SU-DHL-6 (cell line): Measurements from ENCODE around the gene PLD3.
"Not testable (repeated sequence)": the region's sequence is repeated elsewhere in the genome, so short reads cannot be mapped to it uniquely, and the experiment has no call there.

Source experiments
- H2AFZ ChIP-seq: fragments of 200-600 bp; sonication (generic); 2 replicates; pipeline ENCODE4 v1.6.1; 2014; ENCODE audit warnings: low read depth, mild to moderate bottlenecking, moderate library complexity, mixed read lengths, antibody characterized with exemption, low read length; ENCODE audit not compliant: severe bottlenecking
- H3F3A ChIP-seq: fragments of 200-600 bp; shearing (Covaris generic); 2 replicates; pipeline ENCODE4 v1.6.0; 2016; ENCODE audit warnings: antibody characterized with exemption, mild to moderate bottlenecking; ENCODE audit not compliant: insufficient read depth
- H3K27ac ChIP-seq: fragments of 200-600 bp; sonication (generic); 2 replicates; pipeline ENCODE4 v1.5.1; 2016; ENCODE audit warnings: low read depth, mild to moderate bottlenecking, low read length, moderate library complexity, mixed read lengths
- H3K27me3 ChIP-seq: fragments of 200-600 bp; sonication (generic), shearing (Covaris generic); 2 replicates; pipeline ENCODE4 v1.6.0; 2014; ENCODE audit warnings: mild to moderate bottlenecking, low read length
- H3K36me3 ChIP-seq: fragments of 200-600 bp; sonication (generic); 2 replicates; pipeline ENCODE4 v1.6.1; 2014; ENCODE audit warnings: mild to moderate bottlenecking, low read length, mixed read lengths
- H3K4me2 ChIP-seq: fragments of 300-600, 200-600 bp; shearing (Covaris generic), sonication (generic); 2 replicates; pipeline ENCODE4 v1.6.0; 2014; ENCODE audit warnings: low read length, low read depth, mild to moderate bottlenecking; ENCODE audit not compliant: poor library complexity, severe bottlenecking
- H3K4me3 ChIP-seq: fragments of 200-600 bp; sonication (generic); 2 replicates; pipeline ENCODE4 v1.5.1; 2014; ENCODE audit warnings: antibody characterized with exemption, low read length, mild to moderate bottlenecking, mixed read lengths; ENCODE audit not compliant: insufficient read depth, poor library complexity, severe bottlenecking
- H3K79me2 ChIP-seq: fragments of 200-600 bp; sonication (generic); 2 replicates; pipeline ENCODE4 v1.6.1; 2014; ENCODE audit warnings: mild to moderate bottlenecking, low read length, moderate library complexity; ENCODE audit not compliant: insufficient read depth
- H3K9ac ChIP-seq: fragments of 200-600 bp; sonication (generic); 2 replicates; pipeline ENCODE4 v1.7.0; 2014; ENCODE audit warnings: mild to moderate bottlenecking, low read length
- H3K9me2 ChIP-seq: fragments of 200-600 bp; sonication (generic); replicated peaks from 2 replicates; pipeline ENCODE4 v1.6.1; 2014; ENCODE audit warnings: low read length; ENCODE audit not compliant: insufficient read depth
- H3K9me3 ChIP-seq: fragments of 200-600 bp; sonication (generic); 2 replicates; pipeline ENCODE4 v1.6.1; 2014; ENCODE audit warnings: low read length, mixed read lengths; ENCODE audit not compliant: insufficient read depth
- H4K20me1 ChIP-seq: fragments of 200-600 bp; sonication (generic); 2 replicates; pipeline ENCODE4 v1.6.1; 2014; ENCODE audit warnings: low read depth, mild to moderate bottlenecking, antibody characterized with exemption, low read length, moderate library complexity, mixed read lengths
- EZH2phosphoT487 ChIP-seq: fragments of 200-600 bp; sonication (generic), shearing (Covaris generic); conservative IDR thresholded peaks from 2 replicates; pipeline ENCODE4 v1.6.1; 2018; ENCODE audit warnings: mild to moderate bottlenecking, antibody characterized with exemption, low read length, moderate library complexity, mixed read lengths
- TF ChIP-seq, protein P1 (sequence below): fragments of 200-600 bp; sonication (generic); IDR thresholded peaks from one replicate; pipeline ENCODE4 v1.5.1; 2017; ENCODE audit warnings: antibody characterized with exemption, mild to moderate bottlenecking, low read length, moderate library complexity; ENCODE audit not compliant: insufficient read depth, poor library complexity, severe bottlenecking

PLD3 gene

DNA sequence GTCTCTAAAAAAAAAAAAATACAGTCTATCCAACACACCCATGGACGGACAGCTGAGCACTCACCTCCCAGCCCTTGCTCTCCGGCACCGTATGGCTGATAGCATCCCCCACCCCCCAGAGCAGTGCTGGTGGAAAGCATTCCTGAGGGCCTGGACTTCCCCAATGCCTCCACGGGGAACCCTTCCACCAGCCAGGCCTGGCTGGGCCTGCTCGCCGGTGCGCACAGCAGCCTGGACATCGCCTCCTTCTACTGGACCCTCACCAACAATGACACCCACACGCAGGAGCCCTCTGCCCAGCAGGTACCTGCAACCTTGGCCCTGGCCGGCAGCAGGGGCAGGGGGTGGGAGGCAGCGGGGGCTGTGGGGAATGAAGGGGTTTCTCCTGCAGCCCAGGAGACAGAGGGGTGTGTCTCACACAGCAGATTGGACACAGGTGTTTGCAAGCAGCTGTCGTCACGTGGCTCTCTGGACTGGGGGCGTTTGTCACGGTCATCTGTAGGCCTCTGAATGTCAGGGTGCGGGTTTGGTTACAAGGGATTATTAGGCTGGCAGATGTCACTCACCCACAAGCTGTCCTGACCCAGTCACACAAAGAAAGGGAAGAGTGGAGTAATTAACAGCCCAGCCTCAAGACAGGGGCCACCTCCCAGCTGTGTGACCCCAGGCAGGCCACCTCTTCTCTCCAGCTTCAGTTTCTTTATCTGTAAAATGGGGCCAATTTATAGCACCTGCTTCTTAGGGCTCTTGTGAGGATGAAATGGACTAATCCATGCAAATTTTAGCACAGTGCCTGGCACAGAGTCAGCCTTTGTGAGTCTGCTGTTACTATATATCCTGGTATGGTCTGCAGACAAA, 19.3 kb downstream of the PLD3 start:
- Histone ChIP-seq H3K27me3 (no peaks in the 10 kb centered on the region), H2AFZ (no peak overlapping the region), H3K36me3 (no peaks in the 10 kb centered on the region), H3K4me2 (no peak overlapping the region), H3K9me3 (no peaks in the 10 kb centered on the region), H3K9ac (no peak overlapping the region), H3K27ac (no peak overlapping the region), H3K79me2 (no peaks in the 10 kb centered on the region), H3F3A (no peaks in the 10 kb centered on the region), H3K4me3 (no peak overlapping the region), H4K20me1 (no peaks in the 10 kb centered on the region), H3K9me2 (no peaks in the 10 kb centered on the region)
- TF ChIP-seq, protein P1, sequence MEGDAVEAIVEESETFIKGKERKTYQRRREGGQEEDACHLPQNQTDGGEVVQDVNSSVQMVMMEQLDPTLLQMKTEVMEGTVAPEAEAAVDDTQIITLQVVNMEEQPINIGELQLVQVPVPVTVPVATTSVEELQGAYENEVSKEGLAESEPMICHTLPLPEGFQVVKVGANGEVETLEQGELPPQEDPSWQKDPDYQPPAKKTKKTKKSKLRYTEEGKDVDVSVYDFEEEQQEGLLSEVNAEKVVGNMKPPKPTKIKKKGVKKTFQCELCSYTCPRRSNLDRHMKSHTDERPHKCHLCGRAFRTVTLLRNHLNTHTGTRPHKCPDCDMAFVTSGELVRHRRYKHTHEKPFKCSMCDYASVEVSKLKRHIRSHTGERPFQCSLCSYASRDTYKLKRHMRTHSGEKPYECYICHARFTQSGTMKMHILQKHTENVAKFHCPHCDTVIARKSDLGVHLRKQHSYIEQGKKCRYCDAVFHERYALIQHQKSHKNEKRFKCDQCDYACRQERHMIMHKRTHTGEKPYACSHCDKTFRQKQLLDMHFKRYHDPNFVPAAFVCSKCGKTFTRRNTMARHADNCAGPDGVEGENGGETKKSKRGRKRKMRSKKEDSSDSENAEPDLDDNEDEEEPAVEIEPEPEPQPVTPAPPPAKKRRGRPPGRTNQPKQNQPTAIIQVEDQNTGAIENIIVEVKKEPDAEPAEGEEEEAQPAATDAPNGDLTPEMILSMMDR, result no peak
- no peak for TF ChIP-seq EZH2phosphoT487

DNA sequence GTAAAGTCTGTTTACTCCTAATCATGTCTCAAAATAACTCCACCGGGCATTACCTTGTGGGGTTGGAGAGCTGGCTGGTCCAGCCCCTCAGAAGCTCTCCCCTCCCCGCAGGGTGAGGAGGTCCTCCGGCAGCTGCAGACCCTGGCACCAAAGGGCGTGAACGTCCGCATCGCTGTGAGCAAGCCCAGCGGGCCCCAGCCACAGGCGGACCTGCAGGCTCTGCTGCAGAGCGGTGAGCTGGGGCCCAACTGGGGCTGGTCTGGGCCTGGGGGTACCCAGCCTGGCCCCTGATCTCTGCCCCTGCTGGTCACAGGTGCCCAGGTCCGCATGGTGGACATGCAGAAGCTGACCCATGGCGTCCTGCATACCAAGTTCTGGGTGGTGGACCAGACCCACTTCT, 21.3 kb downstream of the PLD3 start:
- H4K20me1 ChIP-seq, result no peaks in the 10 kb centered on the region
- no peaks in the 10 kb centered on the region for H3K36me3 ChIP-seq
- no peak overlapping the region for H2AFZ ChIP-seq
- H3F3A ChIP-seq, result no peaks in the 10 kb centered on the region
- H3K4me3 ChIP-seq, result no peak overlapping the region
- TF ChIP-seq EZH2phosphoT487, result no peak
- TF ChIP-seq, protein P1, result no peak
- H3K9me2 ChIP-seq, result no peaks in the 10 kb centered on the region
- no peaks in the 10 kb centered on the region for H3K27me3 ChIP-seq
- no peak overlapping the region for H3K9ac ChIP-seq
- H3K4me2 ChIP-seq, result no peak overlapping the region
- H3K79me2 ChIP-seq, result no peaks in the 10 kb centered on the region
- H3K9me3 ChIP-seq, result no peaks in the 10 kb centered on the region
- no peak overlapping the region for H3K27ac ChIP-seq

DNA sequence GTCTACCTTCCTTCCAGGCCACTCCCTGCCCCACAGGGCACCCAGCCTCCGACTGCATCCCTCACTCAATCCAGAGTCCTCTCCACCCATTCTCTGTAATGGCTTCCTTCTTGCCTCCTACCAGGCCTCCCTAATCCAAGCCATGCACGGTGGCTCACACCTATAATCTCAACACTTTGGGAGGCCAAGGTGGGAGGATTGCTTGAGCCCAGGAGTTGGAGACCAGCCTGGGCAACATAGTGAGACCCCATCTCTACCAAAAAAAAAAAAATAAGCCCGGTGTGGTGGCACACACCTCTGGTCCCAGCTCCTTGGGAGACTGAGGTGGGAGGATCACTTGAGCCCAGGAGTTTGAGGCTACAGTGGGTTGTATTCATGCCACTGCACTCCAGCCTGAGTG, 21.8 kb downstream of the PLD3 start:
- H3K4me3 ChIP-seq, H3K27me3 ChIP-seq, H3K4me2 ChIP-seq, H3K79me2 ChIP-seq, H3K36me3 ChIP-seq, H3K9me2 ChIP-seq, H3K9ac ChIP-seq, H3F3A ChIP-seq, H3K27ac ChIP-seq, H2AFZ ChIP-seq, H4K20me1 ChIP-seq, H3K9me3 ChIP-seq: not testable (repeated sequence)

DNA sequence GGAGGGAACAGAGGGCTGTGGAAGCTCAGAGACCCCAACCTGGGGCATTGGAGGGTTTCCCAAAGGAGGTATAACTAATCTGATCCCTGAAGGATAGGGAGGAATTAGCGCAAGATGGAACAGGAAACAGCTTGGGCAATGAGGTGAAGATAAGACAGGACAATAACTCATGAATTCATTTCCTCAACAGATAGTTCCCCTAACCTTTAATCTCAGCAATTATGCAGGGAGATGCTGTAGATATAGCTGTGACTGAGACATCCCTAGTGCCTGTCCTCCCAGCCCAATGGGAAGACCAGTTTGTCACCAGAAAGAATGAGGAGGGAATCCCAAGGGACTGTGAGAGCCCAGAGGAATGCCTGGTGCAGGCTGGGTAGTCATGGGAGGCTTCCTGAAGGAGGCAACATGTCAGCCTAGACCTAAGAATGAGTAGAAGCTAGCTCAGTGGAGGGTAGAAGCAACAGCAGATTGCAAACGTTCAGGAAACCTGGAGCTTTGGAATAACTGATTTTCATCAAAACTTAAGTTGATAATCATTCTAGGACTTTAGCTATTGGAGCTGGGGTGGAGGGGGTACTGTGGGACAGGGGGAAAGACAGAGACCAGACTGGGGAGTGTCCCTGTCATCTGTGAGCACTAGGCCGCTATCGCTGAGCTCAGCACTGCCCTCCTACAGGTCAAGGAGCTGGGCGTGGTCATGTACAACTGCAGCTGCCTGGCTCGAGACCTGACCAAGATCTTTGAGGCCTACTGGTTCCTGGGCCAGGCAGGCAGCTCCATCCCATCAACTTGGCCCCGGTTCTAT, 22.7 kb downstream of the PLD3 start:
- Histone ChIP-seq H3F3A (no peaks in the 10 kb centered on the region), H3K79me2 (no peaks in the 10 kb centered on the region), H3K4me3 (no peak overlapping the region), H3K9me3 (no peaks in the 10 kb centered on the region), H3K9ac (no peak overlapping the region), H3K4me2 (no peak overlapping the region), H3K9me2 (no peaks in the 10 kb centered on the region), H3K27ac (no peak overlapping the region), H2AFZ (no peak overlapping the region), H4K20me1 (no peaks in the 10 kb centered on the region), H3K27me3 (no peaks in the 10 kb centered on the region), H3K36me3 (no peaks in the 10 kb centered on the region)
- TF ChIP-seq, protein P1, result no peak
- no peak for TF ChIP-seq EZH2phosphoT487
